Transverse colon (tissue), 4 donors: ENCODE measurements around the gene GSC2. TPM values are rescaled to one million over a fixed set of nuclear protein-coding genes. Genes with fewer than 3 reads are reported as not detected.

ENCODE experiments used
- DNase-seq: peaks from one replicate; pipeline ENCODE4 v3.0.0-alpha.2; 2019
- H3K27ac ChIP-seq, 4 donors: fragments of 200-600 bp; sonication (generic); 2 replicates each; pipeline ENCODE4 v1.5.1; 2016 to 2018; ENCODE audit warnings: inconsistent platforms in 4 of 4
- H3K27me3 ChIP-seq: fragments of 200-600 bp; sonication (generic); 2 replicates; pipeline ENCODE4 v1.5.1; 2017; ENCODE audit warnings: inconsistent platforms
- H3K36me3 ChIP-seq, 4 donors: fragments of 200-600 bp; sonication (generic); 2 replicates each; pipeline ENCODE4 v1.5.1; 2017 to 2019; ENCODE audit warnings: inconsistent platforms in 4 of 4
- H3K4me1 ChIP-seq, 4 donors: fragments of 200-600 bp; sonication (generic); 2 replicates each; pipeline ENCODE4 v1.5.1; 2017 to 2020; ENCODE audit warnings: inconsistent platforms in 4 of 4
- H3K4me3 ChIP-seq, 4 donors: fragments of 200-600 bp; sonication (generic); 1 replicate in 1 of 4; 2 replicates in 3 of 4; pipeline versions ENCODE4 v1.5.1 to v1.6.1; 2017 to 2019; ENCODE audit warnings: inconsistent platforms in 4 of 4
- H3K9me3 ChIP-seq, 2 donors: fragments of 200-600 bp; sonication (generic); 2 replicates each; pipeline ENCODE4 v1.5.1; 2017 to 2019; ENCODE audit warnings: inconsistent platforms in 2 of 2
- CTCF ChIP-seq, 5 experiments: fragments of 200-600 bp in 3 of 5; fragments of 450-650 bp in 2 of 5; sonication (generic) in 3 of 5; IDR thresholded peaks; 1 replicate in 2 of 5; 2 replicates in 3 of 5; pipeline ENCODE4 v1.5.1; 2016 to 2017; ENCODE audit warnings: antibody characterized with exemption in 5 of 5, inconsistent platforms in 3 of 5, mild to moderate bottlenecking in 2 of 5, moderate library complexity in 1 of 5
- EP300 ChIP-seq: sonication (generic); formaldehyde crosslinking; IDR thresholded peaks from one replicate; pipeline ENCODE4 v1.6.1; 2017; ENCODE audit warnings: antibody characterized with exemption, low read depth
- POLR2A ChIP-seq: fragments of 450-650 bp; IDR thresholded peaks from one replicate; pipeline ENCODE4 v1.6.1; 2016; ENCODE audit warnings: antibody characterized with exemption, mild to moderate bottlenecking, moderate library complexity
- POLR2AphosphoS5 ChIP-seq, 3 donors: sonication (generic); formaldehyde crosslinking; IDR thresholded peaks; one replicate each; pipeline ENCODE4 v1.6.1; 2016; ENCODE audit warnings: antibody characterized with exemption in 3 of 3
- WGBS, 2 donors: methylation state at CpG; one replicate each; pipeline ENCODE4 v1.1.5; 2018; ENCODE audit warnings: low coverage in 1 of 2; 5-methylcytosine and 5-hydroxymethylcytosine counted together
- in situ Hi-C, 4 donors: fragments of 200-750 bp; cut with MboI; loops; one replicate each; pipeline versions ENCODE4 v1.15.0 to v1.15.1; 2017; ENCODE audit warnings: low sequenced_read_pairs in 3 of 4, low pct_ligation_motif_present in 1 of 4, low pct_unique_long_range_greater_than_20kb in 1 of 4
- intact Hi-C: fragments of 100-400 bp; cut with DNase I; formaldehyde crosslinking; loops from one replicate; pipeline ENCODE4 v1.15.1; 2023; ENCODE audit warnings: low total_unique reads
- total RNA-seq, 4 donors: library from RNA; depleted of rRNA; stranded (reverse); fragments of >200 nt; gene quantifications; one replicate each; pipeline ENCODE4 v1.1.0, GENCODE V29; 2016

GSC2 gene
- total RNA-seq, 4 donors from 2014 or later: not detected

- Histone ChIP-seq H3K27me3 (no peaks in the 10 kb centered on the region), H3K27ac (no peak overlapping the region), H3K4me3 (no peak overlapping the region), H3K9me3 (no peaks in the 10 kb centered on the region), H3K36me3 (no peaks in the 10 kb centered on the region), H3K4me1 (no peaks in the 10 kb centered on the region)
- WGBS, 2 donors: 84 to 97% methylated on average over 5 to 22 of the region's 23 CpGs
- DNase-seq: no peak
- in situ Hi-C loops (loop anchor here in 1 of 4 donors (25.0 kb wide), 1 partner anchor 441 kb away; no protein-coding TSS in a partner anchor), intact Hi-C loops (no loop called here)
- TF ChIP-seq POLR2A (no peak), EP300 (no peak), CTCF (IDR thresholded peaks at IDR 0.05) (no peak), POLR2AphosphoS5 (IDR thresholded peaks at IDR 0.05) (no peak)
These were observed 46.0 kb upstream of the GSC2 start for GRCh38 chr22:19195796-19196731.

- no peaks in the 10 kb centered on the region for H3K36me3 ChIP-seq
- intact Hi-C loops (no loop called here), in situ Hi-C loops (loop anchor here in 1 of 4 donors (25.0 kb wide), 1 partner anchor 442 kb away; no protein-coding TSS in a partner anchor)
- DNase-seq: no peak
- no peaks in the 10 kb centered on the region for H3K9me3 ChIP-seq
- H3K4me3 ChIP-seq: no peak overlapping the region
- H3K4me1 ChIP-seq: no peaks in the 10 kb centered on the region
- no peaks in the 10 kb centered on the region for H3K27me3 ChIP-seq
- TF ChIP-seq POLR2AphosphoS5 (IDR thresholded peaks at IDR 0.05) (no peak), POLR2A (no peak), EP300 (no peak), CTCF (IDR thresholded peaks at IDR 0.05) (no peak)
- H3K27ac ChIP-seq: no peak overlapping the region
- WGBS, 2 donors: 89% methylated on average over 16 of the region's 16 CpGs; no CpG with 5 or more reads in 1 of the 2 donors
These were observed 44.9 kb upstream of the GSC2 start for GRCh38 chr22:19194766-19195536.

GRCh38 chr22:19193879-19194278 is 43.8 kb upstream of the GSC2 start:
- H3K36me3 ChIP-seq: no peaks in the 10 kb centered on the region
- H3K4me3 ChIP-seq: no peak overlapping the region
- intact Hi-C loops: no loop called here
- WGBS, 2 donors: 17 to 89% methylated on average over 1 to 6 of the region's 6 CpGs
- in situ Hi-C loops: loop anchor here in 1 of 4 donors (25.0 kb wide), 1 partner anchor 443 kb away; no protein-coding TSS in a partner anchor
- no peaks in the 10 kb centered on the region for H3K9me3 ChIP-seq
- H3K27ac ChIP-seq: no peak overlapping the region
- no peaks in the 10 kb centered on the region for H3K27me3 ChIP-seq
- TF ChIP-seq POLR2AphosphoS5 (IDR thresholded peaks at IDR 0.05): no peak
- DNase-seq: no peak
- H3K4me1 ChIP-seq: no peaks in the 10 kb centered on the region

GRCh38 chr22:19187716-19188563 is 37.8 kb upstream of the GSC2 start:
- no peak for DNase-seq
- intact Hi-C loops (no loop called here), in situ Hi-C loops (loop anchor here in 1 of 4 donors (25.0 kb wide), 1 partner anchor 449 kb away; no protein-coding TSS in a partner anchor)
- TF ChIP-seq POLR2A: no peak
- TF ChIP-seq EP300: no peak
- no peak for TF ChIP-seq CTCF (IDR thresholded peaks at IDR 0.05)
- TF ChIP-seq POLR2AphosphoS5 (IDR thresholded peaks at IDR 0.05): no peak
- Histone ChIP-seq H3K4me3 (no peak overlapping the region), H3K36me3 (no peaks in the 10 kb centered on the region), H3K27me3 (no peaks in the 10 kb centered on the region), H3K9me3 (no peaks in the 10 kb centered on the region), H3K27ac (no peak overlapping the region), H3K4me1 (no peaks in the 10 kb centered on the region)
- 80 to 89% methylated on average over 1 to 6 of the region's 6 CpGs for whole genome bisulfite sequencing, 2 donors
